HCT116 (cell line): Measurements from ENCODE around the gene HTRA3. TPM values are rescaled to one million over a fixed set of nuclear protein-coding genes. Genes with fewer than 3 reads are reported as not detected.

Experiments used
- ATAC-seq: fragments of 200-7000 bp; cut with Tn5 transposase; 2 replicates; pipeline ENCODE4 v1.9.1; 2020; ENCODE audit warnings: mild to moderate bottlenecking, moderate library complexity
- BruUV-seq: library from RNA; stranded (reverse); fragments of 400-500 nt; replicated peaks from 2 replicates; lab custom pipeline; 2021; lab: Mats Ljungman, UMichigan
- CTCF ChIA-PET: fragments of 300-600 bp; sonication (Branson Sonifier 250); formaldehyde crosslinking; loops from one replicate; lab custom pipeline; 2021; ENCODE audit warnings: antibody characterized with exemption; lab: Charles Lee
- POLR2A ChIA-PET: fragments of 300-600, 350-600 bp; sonication (Branson Sonifier 250); formaldehyde crosslinking; loops from one replicate; lab custom pipeline; 2021; ENCODE audit warnings: antibody characterized with exemption; lab: Charles Lee
- RAD21 ChIA-PET, 2 experiments: fragments of 300-600 bp; sonication (Branson Sonifier 250); formaldehyde crosslinking; loops; one replicate each; lab custom pipeline; 2023; ENCODE audit warnings: low total read pairs in 2 of 2; ENCODE audit not compliant: uncharacterized antibody in 2 of 2, unreplicated experiment in 2 of 2, low non-redundant PET in 1 of 2; lab: Charles Lee
- DNase-seq: peaks from one replicate; pipeline ENCODE4 v3.0.0-alpha.2; 2010; ENCODE audit warnings: low read depth, low spot score
- H2AFZ ChIP-seq: fragments of 200-600 bp; shearing (Covaris generic), sonication (generic); 2 replicates; pipeline ENCODE4 v1.6.1; 2017; ENCODE audit warnings: low read depth, mixed run types, mixed read lengths, antibody characterized with exemption, low read length; ENCODE audit not compliant: poor library complexity, severe bottlenecking
- H3K27ac ChIP-seq: 2 replicates; pipeline ENCODE4 v1.5.1; 2012; ENCODE audit warnings: low read depth, low read length
- H3K27me3 ChIP-seq: fragments of 200-600 bp; sonication (generic); 2 replicates; pipeline ENCODE4 v1.6.1; 2016; ENCODE audit warnings: mixed run types, low read length, mixed read lengths; ENCODE audit not compliant: insufficient read depth
- H3K36me3 ChIP-seq, 2 experiments: fragments of 200-500 bp in 1 of 2; fragments of 200-600 bp in 1 of 2; sonication (Bioruptor generic) in 1 of 2; sonication (generic) in 1 of 2; 2 replicates each; pipeline versions ENCODE4 v1.5.1 to v1.6.1; 2014 to 2016; ENCODE audit warnings: low read length in 2 of 2, inconsistent platforms in 1 of 2, mixed read lengths in 1 of 2, mixed run types in 1 of 2; ENCODE audit not compliant: insufficient read depth in 2 of 2, control insufficient read depth in 1 of 2
- H3K4me1 ChIP-seq, 2 experiments: fragments of 200-600 bp in 1 of 2; sonication (generic) in 1 of 2; 2 replicates each; pipeline versions ENCODE4 v1.5.1 to v1.6.1; 2012 to 2017; ENCODE audit warnings: low read length in 2 of 2, inconsistent platforms in 1 of 2, mild to moderate bottlenecking in 1 of 2, mixed read lengths in 1 of 2, mixed run types in 1 of 2, moderate library complexity in 1 of 2; ENCODE audit not compliant: insufficient read depth in 2 of 2, control insufficient read depth in 1 of 2
- H3K4me2 ChIP-seq: fragments of 200-600 bp; sonication (generic); 2 replicates; pipeline ENCODE4 v1.6.1; 2017; ENCODE audit warnings: mixed run types, low read length, mixed read lengths
- H3K4me3 ChIP-seq, 2 experiments: fragments of 200-600 bp in 1 of 2; sonication (generic) in 1 of 2; replicated peaks in 1 of 2; 2 replicates each; pipeline ENCODE4 v1.5.1; 2011 to 2016; ENCODE audit warnings: low read length in 2 of 2, control low read depth in 1 of 2, low read depth in 1 of 2, mild to moderate bottlenecking in 1 of 2, mixed read lengths in 1 of 2, mixed run types in 1 of 2
- H3K79me2 ChIP-seq: fragments of 200-600 bp; sonication (generic); 2 replicates; pipeline ENCODE4 v1.6.1; 2017; ENCODE audit warnings: mild to moderate bottlenecking, mixed run types, low read length, moderate library complexity, mixed read lengths; ENCODE audit not compliant: insufficient read depth
- H3K9ac ChIP-seq: fragments of 200-600 bp; sonication (generic); 2 replicates; pipeline ENCODE4 v1.6.1; 2016; ENCODE audit warnings: low read length, mixed read lengths
- H3K9me2 ChIP-seq: fragments of 200-600 bp; sonication (generic), shearing (Covaris generic); 2 replicates; pipeline ENCODE4 v1.6.1; 2017; ENCODE audit warnings: mixed run types, mild to moderate bottlenecking, moderate library complexity; ENCODE audit not compliant: insufficient read depth
- H3K9me3 ChIP-seq, 2 experiments: fragments of 200-500 bp in 1 of 2; fragments of 200-600 bp in 1 of 2; sonication (Bioruptor generic) in 1 of 2; sonication (generic) in 1 of 2; 2 replicates each; pipeline ENCODE4 v1.6.1; 2014 to 2017; ENCODE audit warnings: low read length in 2 of 2, mixed read lengths in 2 of 2, inconsistent platforms in 1 of 2, low read depth in 1 of 2, mild to moderate bottlenecking in 1 of 2, mixed run types in 1 of 2, moderate library complexity in 1 of 2; ENCODE audit not compliant: control insufficient read depth in 1 of 2, insufficient read depth in 1 of 2
- H4K20me1 ChIP-seq: fragments of 200-600 bp; sonication (generic), shearing (Covaris generic); 2 replicates; pipeline ENCODE4 v1.6.1; 2017; ENCODE audit warnings: mixed run types, mild to moderate bottlenecking, moderate library complexity; ENCODE audit not compliant: insufficient read depth
- CEBPB ChIP-seq: IDR thresholded peaks from 2 replicates; pipeline ENCODE4 v1.6.1; 2012; ENCODE audit warnings: low read depth
- CTCF ChIP-seq, 3 experiments: fragments of 200-600 bp in 1 of 3; sonication (generic) in 1 of 3; IDR thresholded peaks in 2 of 3; conservative IDR thresholded peaks in 1 of 3; 2 replicates each; pipeline ENCODE4 v1.5.1; 2012 to 2017; ENCODE audit warnings: low read depth in 2 of 3, low read length in 2 of 3, antibody characterized with exemption in 1 of 3, borderline replicate concordance in 1 of 3, control low read depth in 1 of 3, mild to moderate bottlenecking in 1 of 3, mixed read lengths in 1 of 3, mixed run types in 1 of 3, moderate library complexity in 1 of 3; ENCODE audit not compliant: insufficient read depth in 1 of 3
- EGR1 ChIP-seq: IDR thresholded peaks from 2 replicates; pipeline ENCODE4 v1.6.1; 2012; ENCODE audit warnings: low read depth
- ELF1 ChIP-seq: IDR thresholded peaks from 2 replicates; pipeline ENCODE4 v1.6.1; 2012; ENCODE audit warnings: low read depth, borderline replicate concordance
- EZH2phosphoT487 ChIP-seq: fragments of 200-600 bp; IDR thresholded peaks from 2 replicates; pipeline ENCODE4 v1.6.1; 2018; ENCODE audit warnings: antibody characterized with exemption, borderline replicate concordance
- JUND ChIP-seq: IDR thresholded peaks from 2 replicates; pipeline ENCODE4 v1.6.1; 2012
- POLR2A ChIP-seq: IDR thresholded peaks from 2 replicates; pipeline ENCODE4 v1.7.0; 2011; ENCODE audit warnings: borderline replicate concordance; ENCODE audit not compliant: insufficient read depth, insufficient read length; ENCODE audit errors: extremely low read depth
- POLR2AphosphoS5 ChIP-seq: IDR thresholded peaks from 2 replicates; pipeline ENCODE4 v1.6.1; 2011; ENCODE audit warnings: mild to moderate bottlenecking, low read depth, low read length, moderate library complexity
- RAD21 ChIP-seq: IDR thresholded peaks from 2 replicates; pipeline ENCODE4 v1.6.1; 2012; ENCODE audit warnings: low read depth, mild to moderate bottlenecking
- SIN3A ChIP-seq: IDR thresholded peaks from 2 replicates; pipeline ENCODE4 v1.6.1; 2012; ENCODE audit warnings: low read depth
- SP1 ChIP-seq: IDR thresholded peaks from 2 replicates; pipeline ENCODE4 v1.6.1; 2012; ENCODE audit warnings: low read depth
- SRF ChIP-seq: IDR thresholded peaks from 2 replicates; pipeline ENCODE4 v1.6.1; 2012; ENCODE audit warnings: low read depth
- TCF7L2 ChIP-seq: IDR thresholded peaks from 2 replicates; pipeline ENCODE4 v1.7.0; 2011; ENCODE audit warnings: borderline replicate concordance, inconsistent platforms; ENCODE audit not compliant: insufficient read depth, insufficient read length; ENCODE audit errors: extremely low read depth
- ZFX ChIP-seq: fragments of 450-650 bp; IDR thresholded peaks from 2 replicates; pipeline ENCODE4 v1.6.1; 2017
- ZNF274 ChIP-seq: fragments of 200-500 bp; sonication (Bioruptor generic); IDR thresholded peaks from 2 replicates; pipeline ENCODE4 v1.6.1; 2014; ENCODE audit warnings: mild to moderate bottlenecking, low read depth, low read length, inconsistent platforms
- intact Hi-C: fragments of 100-400 bp; cut with micrococcal nuclease; formaldehyde crosslinking; loops from 2 replicates; pipeline ENCODE4 v1.10.0; 2022
- total RNA-seq: library from RNA; stranded (reverse); gene quantifications from one replicate; pipeline ENCODE4 v1.2.1, GENCODE V29; 2021; ENCODE audit not compliant: unreplicated experiment
- TF ChIP-seq, protein P1 (sequence below): IDR thresholded peaks from 2 replicates; pipeline ENCODE4 v1.6.1; 2012; ENCODE audit warnings: low read depth
- TF ChIP-seq, protein P2 (sequence below): IDR thresholded peaks from 2 replicates; pipeline ENCODE4 v1.6.1; 2011; ENCODE audit warnings: mild to moderate bottlenecking, low read length, moderate library complexity; ENCODE audit not compliant: insufficient replicate concordance; ENCODE audit errors: extremely low read depth
- TF ChIP-seq, protein P3 (sequence below): IDR thresholded peaks from 2 replicates; pipeline ENCODE4 v1.6.1; 2012
- TF ChIP-seq, protein P4 (sequence below): IDR thresholded peaks from 2 replicates; pipeline ENCODE4 v1.6.1; 2012

The HTRA3 gene
- total RNA-seq, 1 experiment from 2014 or later = not detected

DNA sequence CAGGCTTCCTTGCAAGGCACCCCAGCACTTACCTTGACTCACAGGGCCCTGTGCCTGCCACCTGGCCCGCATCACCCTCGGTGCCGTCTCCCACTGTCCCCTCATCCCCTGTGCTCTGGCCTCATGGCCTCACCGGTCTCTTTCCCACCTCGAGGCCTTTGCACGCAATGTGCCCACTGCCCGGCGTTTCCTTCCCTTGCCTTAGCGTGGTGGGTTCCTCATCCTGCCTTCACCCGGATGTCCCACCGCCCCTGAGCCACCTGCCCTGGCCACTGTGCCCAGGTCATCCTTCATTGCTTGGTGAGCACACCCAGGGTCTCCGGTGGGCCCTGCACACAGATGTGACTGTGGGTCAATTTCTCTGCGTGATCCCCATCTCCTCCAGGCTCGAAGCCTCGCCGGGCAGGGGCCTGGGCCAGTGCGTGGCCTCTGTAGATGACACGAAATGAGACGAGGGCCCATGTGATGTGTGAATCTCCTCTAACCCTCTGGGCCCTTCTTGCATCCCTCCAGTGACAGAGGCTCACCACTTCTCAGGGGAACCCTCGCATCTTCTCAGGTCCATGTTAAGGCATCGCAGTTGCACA is 4.6 kb downstream of the HTRA3 start:
- Histone ChIP-seq H3K9me3 (no peaks in the 10 kb centered on the region), H3K79me2 (no peaks in the 10 kb centered on the region), H3K9me2 (no peaks in the 10 kb centered on the region), H3K36me3 (no peaks in the 10 kb centered on the region), H3K4me3 (no peak overlapping the region), H3K4me1 (peaks cover 0 to 11% of the 10 kb centered on the region in 2 experiments; a peak in 2 of 4 replicates), H2AFZ (no peak overlapping the region), H4K20me1 (no peaks in the 10 kb centered on the region), H3K27ac (no peak overlapping the region), H3K4me2 (no peak overlapping the region), H3K27me3 (no peaks in the 10 kb centered on the region), H3K9ac (no peak overlapping the region)
- intact Hi-C loops = no loop called here
- no peak for TF ChIP-seq CTCF (IDR thresholded peaks at IDR 0.05 in 2 of 3, conservative IDR thresholded peaks at IDR 0.05 in 1 of 3; ENCODE audit: borderline replicate concordance in 1 of 3, insufficient read depth in 1 of 3, low read depth in 2 of 3, low read length in 2 of 3)
- no peak for TF ChIP-seq ZFX
- TF ChIP-seq, protein P1, sequence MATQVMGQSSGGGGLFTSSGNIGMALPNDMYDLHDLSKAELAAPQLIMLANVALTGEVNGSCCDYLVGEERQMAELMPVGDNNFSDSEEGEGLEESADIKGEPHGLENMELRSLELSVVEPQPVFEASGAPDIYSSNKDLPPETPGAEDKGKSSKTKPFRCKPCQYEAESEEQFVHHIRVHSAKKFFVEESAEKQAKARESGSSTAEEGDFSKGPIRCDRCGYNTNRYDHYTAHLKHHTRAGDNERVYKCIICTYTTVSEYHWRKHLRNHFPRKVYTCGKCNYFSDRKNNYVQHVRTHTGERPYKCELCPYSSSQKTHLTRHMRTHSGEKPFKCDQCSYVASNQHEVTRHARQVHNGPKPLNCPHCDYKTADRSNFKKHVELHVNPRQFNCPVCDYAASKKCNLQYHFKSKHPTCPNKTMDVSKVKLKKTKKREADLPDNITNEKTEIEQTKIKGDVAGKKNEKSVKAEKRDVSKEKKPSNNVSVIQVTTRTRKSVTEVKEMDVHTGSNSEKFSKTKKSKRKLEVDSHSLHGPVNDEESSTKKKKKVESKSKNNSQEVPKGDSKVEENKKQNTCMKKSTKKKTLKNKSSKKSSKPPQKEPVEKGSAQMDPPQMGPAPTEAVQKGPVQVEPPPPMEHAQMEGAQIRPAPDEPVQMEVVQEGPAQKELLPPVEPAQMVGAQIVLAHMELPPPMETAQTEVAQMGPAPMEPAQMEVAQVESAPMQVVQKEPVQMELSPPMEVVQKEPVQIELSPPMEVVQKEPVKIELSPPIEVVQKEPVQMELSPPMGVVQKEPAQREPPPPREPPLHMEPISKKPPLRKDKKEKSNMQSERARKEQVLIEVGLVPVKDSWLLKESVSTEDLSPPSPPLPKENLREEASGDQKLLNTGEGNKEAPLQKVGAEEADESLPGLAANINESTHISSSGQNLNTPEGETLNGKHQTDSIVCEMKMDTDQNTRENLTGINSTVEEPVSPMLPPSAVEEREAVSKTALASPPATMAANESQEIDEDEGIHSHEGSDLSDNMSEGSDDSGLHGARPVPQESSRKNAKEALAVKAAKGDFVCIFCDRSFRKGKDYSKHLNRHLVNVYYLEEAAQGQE = no peak
- no peak for TF ChIP-seq RAD21
- TF ChIP-seq ZNF274 = no peak
- no peak for TF ChIP-seq EZH2phosphoT487
- TF ChIP-seq CEBPB = no peak
- TF ChIP-seq EGR1 = no peak
- TF ChIP-seq, protein P2, sequence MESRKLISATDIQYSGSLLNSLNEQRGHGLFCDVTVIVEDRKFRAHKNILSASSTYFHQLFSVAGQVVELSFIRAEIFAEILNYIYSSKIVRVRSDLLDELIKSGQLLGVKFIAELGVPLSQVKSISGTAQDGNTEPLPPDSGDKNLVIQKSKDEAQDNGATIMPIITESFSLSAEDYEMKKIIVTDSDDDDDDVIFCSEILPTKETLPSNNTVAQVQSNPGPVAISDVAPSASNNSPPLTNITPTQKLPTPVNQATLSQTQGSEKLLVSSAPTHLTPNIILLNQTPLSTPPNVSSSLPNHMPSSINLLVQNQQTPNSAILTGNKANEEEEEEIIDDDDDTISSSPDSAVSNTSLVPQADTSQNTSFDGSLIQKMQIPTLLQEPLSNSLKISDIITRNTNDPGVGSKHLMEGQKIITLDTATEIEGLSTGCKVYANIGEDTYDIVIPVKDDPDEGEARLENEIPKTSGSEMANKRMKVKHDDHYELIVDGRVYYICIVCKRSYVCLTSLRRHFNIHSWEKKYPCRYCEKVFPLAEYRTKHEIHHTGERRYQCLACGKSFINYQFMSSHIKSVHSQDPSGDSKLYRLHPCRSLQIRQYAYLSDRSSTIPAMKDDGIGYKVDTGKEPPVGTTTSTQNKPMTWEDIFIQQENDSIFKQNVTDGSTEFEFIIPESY = no peak
- TF ChIP-seq TCF7L2 = no peak
- TF ChIP-seq, protein P3, sequence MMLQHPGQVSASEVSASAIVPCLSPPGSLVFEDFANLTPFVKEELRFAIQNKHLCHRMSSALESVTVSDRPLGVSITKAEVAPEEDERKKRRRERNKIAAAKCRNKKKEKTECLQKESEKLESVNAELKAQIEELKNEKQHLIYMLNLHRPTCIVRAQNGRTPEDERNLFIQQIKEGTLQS = no peak
- TF ChIP-seq SIN3A = no peak
- TF ChIP-seq, protein P4, sequence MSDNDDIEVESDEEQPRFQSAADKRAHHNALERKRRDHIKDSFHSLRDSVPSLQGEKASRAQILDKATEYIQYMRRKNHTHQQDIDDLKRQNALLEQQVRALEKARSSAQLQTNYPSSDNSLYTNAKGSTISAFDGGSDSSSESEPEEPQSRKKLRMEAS = no peak
- TF ChIP-seq POLR2AphosphoS5 = no peak
- TF ChIP-seq POLR2A = no peak
- no peak for TF ChIP-seq JUND
- TF ChIP-seq SRF = no peak
- TF ChIP-seq ELF1 = no peak
- TF ChIP-seq SP1 = no peak
- BruUV-seq = no TSS peak
- no peak for DNase-seq
- ChIA-PET RAD21 (no interaction called here), CTCF (no interaction called here), POLR2A (no interaction called here)
- no peak for ATAC-seq
